A204.1 (cell line): ENCODE results near the gene MYEOV.

Experiments used
- FAIRE-seq: peaks from 2 replicates; lab custom pipeline; 2012; peaks lifted over from hg19 to GRCh38; lab: Jason Lieb, UNC

Gene MYEOV

DNA sequence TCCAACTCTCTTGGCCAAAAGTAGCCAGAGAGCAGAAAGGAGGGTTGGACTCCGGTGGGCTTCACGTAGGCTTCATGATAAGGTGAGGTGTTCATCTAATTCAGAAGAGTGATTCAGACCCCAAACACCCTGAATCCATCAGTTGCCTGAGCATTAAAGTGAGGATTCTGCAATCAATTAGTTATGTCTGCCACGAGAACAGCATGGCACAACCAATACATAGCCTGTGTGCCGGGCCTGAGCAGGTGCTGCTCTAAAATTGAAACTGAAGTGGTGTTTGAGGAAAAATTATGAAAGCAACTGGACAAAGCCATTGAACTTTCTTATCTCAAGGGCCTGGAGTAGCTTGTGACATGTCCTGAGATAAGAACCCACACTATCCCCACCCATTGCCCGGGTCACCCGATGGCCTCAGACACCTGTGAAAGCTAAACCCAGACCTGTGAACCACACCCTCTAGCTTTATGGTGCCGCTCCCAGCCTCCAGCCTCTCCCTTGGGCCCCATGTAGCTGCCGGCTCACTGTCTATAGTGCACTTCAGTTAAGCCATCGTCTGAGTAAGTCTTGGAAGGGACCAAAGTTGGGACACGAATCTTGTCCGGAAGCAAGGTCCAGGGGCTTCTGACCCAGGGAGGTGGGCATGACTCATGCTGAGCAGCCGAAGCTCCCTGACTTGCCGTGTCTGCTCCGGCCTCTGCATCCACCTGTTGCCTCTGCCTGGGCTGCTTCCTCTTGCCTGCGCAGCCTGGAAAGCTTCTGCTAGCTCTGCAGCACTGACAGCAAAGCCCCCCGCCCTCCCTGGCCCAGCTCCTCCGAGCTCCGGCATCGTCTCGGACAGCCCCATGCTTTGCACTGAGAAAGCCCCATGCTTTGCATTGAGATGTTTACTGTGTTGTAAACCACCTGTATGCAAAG is 5.7 kb upstream of the MYEOV start:
- no peak for FAIRE-seq

DNA sequence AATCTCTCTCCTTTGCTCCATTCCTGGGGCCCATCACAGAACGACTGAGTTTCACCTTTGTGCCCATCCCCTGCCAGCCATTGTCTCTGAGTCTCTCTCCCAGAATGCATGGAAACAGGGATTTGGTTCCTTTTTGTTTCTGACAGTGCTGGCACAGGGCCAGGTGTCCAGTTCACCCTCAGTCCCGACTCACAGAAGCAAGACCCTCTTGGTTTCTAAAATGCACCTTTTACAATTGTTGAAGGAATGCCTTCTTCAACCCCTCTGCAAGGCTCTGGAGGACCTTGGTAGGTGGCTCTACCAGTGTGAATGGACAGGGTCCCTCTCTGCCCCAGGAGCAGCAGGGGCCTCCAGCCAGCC is 5.1 kb upstream of the MYEOV start:
- no peak for FAIRE-seq

DNA sequence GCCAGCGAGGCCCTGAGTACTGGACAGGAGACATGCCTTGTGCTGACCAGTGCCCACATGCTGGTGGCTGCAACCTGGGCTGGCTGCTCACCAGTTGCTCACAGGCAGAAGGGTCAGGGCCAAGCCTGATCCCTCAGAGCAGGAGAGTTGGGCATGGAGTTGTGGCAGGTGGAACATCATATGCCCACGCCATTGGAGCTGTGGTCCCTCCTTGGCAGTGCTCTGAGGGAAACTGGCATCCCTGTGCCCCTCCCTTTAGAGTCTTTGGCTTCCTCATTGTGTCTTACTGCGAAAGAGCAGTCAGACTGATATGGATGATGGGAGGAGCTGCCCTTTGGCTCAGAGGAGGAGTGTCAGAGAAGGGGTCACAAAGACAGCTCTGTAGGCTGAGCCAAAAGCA is 3.1 kb upstream of the MYEOV start:
- FAIRE-seq = no peak

DNA sequence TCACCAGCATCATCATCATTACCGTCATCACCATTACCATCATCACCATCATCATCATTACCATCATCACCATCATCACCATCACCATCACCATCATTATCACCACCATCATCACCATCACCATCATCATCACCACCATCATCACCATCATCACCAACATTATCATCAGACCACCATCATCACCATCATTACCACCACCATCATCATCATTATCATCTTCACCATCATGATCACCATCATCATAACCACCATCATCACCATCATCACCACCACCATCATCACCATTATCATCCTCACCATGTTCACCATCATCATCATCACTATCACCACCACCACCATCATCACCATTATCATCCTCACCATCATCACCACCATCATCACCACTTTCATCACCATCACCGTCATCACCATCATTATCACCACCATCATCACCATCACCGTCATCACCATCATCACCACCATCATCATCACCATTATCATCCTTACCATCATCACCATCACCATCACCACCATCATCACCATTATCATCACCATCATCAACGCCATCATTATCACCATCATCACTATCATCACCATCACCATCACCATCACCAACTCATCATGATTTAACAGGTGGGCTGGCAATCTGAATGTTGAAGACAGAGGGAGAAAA is 2.4 kb upstream of the MYEOV start:
- FAIRE-seq = no peak

DNA sequence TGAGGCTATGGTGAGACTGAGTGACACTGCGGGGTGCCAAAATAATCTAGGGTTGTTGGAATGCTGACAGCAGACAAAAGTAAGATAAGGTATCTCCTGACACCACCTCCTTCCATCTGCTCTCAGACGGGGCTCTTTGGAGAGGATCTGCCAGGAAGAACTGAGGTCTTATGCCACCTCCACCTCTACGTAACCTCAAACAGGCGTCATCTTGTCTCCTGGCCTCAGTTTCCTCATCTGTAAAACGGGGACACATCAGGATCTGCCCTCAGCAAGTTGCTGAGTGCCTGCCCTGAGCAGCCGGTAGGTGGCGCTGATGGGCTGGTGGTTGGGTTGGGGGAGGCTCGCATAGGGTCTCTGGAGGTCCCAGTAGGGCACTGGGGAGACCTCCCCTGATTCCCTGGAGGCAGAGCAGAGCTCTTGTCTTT is 1.7 kb upstream of the MYEOV start:
- FAIRE-seq = no peak

DNA sequence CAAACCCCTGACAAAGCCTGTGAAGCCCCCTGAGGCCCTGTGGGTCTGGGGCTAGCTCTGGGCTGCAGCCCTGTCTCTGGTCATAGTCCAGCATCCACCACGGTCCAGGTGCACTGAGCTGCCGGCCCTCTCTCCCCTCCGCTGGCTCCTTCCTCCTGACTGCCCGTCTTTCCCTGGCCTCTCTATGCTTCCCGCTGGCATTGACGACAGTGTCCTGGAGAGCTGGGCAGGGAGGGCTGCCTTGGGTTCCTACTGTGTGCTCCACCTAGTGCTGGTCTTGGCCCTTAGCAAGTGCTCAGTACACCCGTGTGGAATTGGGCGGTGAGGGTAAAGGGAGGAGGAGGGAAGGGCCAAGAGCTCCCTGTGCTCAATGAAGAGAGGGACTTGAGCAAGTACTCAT is 868 bp upstream of the MYEOV start:
- no peak for FAIRE-seq

DNA sequence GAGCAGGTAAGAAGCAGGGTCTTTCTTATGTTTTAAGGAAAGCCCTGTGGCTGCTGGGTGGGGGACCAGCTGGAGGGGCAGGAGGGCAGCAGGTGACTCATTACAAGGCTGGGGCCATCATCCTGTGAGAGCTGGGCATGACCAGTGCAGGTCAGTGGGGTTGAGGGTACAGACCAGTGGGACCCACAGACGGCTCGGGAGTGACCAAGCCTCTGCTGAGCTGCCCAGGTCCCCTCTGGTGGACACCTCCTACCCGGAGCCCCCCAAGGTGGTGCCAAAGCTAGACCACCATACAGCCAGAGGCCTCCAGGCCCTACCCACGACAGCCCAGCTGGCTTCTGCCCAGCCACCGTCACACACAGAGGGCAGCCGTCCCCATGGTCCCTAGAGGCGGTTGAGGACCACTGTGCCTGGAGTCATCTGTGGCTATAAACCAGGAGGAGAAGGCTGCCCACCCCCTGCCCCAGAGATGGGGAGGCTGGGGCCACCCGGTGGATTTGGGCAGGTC is 670 bp downstream of the MYEOV start:
- FAIRE-seq = no peak

DNA sequence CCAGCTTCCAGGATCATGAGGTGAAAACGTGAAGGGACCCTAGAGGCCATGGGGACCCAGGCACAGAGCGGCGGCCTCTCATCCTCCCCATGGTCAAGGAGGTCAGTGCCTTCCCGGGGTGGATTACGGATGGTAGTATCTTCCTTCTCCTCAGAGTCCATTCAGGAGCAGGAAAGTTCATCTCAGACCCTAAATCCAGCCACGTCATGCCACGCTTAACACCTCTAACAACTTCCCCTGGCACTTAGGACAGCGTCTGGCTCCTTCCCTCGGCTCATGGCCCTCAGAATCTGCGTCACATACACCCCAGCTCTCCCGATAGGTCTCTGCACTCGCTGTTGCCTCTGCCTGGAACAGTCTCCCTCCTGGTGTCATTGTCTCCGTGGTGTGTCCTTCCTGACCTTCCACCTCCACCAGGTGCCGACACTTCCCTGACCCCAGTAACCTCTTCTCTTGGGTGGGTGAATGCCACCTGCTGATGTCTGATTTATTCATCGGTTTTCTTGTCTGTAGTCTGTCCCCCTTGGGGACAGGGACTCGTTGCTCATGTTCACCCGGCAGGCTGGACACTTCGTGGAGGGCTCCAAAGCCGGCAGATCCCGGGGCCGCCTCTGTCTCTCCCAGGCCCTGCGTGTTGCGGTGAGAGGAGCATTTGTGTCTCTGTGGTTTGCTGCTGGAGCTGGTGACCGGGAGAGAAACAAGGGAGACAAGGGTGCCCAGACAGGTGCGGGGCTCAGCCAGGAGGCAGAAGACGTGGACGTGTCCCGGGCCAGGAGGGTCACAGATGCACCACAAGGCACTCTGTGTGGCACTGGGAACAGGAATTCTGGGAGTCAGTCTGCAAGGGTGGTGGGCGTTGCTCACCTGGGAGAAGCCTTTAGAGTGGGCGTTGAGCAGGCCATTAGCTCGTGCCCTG is 1.4 kb downstream of the MYEOV start:
- FAIRE-seq = no peak

DNA sequence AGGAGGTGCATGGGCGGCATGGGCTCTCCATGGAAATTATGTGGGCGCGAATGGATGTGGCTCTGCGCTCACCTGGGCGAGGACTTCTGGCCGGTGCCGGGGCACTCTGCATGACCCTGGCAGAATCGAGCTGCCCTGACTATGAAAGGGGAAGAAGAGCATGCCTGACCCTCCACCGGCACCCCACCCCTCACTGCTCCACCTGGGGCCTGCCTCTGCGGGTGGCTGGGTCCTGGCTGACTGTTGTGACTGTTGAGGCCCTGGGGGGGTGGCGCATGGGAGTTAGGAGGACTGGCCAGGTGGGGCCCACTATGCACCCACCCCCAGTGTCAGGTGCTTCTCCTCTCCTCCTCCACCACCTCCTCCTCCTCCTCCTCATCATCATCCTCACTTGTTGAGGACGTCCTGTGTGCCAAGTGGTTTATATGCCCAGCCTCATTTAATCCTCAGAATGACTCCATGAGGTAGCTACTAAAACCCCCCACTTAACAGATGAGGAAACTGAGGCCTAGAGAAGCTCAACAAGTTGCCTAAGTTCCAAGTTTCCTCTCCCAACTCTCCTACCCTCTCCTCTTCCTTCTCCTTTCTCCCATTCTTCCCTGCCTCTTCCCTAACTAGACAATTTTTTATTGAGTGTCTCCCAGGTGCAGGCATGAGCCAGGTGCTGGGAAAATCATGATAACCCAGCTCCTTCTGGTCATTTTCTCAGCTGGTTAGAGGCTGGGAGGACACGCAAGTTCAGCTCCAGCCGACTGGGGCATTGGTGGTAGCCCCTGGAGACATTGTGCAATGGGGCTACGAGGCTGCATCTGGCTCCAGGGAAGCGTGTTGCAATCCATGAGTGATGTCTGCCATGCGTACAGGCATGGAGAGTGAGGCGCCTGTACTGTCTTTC is 2.3 kb downstream of the MYEOV start:
- FAIRE-seq = no peak

DNA sequence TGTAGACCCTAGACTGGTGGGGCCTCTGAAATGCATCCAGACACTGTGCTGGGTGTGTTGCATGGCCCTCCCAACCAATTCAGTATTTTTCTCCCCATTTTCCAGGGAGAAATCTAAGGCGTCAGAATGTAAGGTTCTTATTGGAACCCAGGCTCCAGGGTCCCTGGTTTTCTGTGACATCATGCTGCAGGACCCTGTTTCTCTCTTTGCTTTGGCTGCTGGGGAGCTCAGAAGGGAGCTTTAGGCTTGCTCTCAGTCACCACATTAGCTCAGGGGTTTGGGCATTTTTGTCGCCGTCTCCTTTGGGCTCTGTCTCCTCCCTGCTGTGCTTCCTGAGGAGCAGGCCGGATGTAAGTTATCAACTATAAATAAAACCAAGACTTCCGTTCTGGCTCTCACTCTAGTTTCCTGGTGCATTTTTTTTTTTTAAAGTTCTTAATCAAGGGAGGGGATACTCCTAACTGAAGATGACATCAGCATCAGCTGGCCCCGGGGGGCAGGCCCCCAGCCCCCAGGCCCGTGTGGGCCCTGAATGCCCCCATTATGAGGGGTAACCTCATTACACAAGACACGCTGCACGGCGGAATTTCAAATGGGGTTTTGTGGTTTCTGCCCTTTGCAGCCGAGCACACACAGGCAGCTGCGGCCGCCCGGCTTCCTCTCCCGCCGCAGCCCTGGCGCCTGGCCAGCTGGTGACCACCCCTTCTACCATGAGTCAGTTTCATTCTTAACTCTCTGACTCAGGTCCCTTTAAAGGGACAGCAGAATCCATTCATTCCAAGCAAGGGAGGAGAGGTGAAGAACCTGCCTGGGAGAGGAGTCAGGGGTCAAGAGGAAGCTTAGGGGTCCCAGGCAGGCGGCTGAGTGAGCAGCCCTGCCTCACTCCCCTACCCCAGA is 3.2 kb downstream of the MYEOV start:
- no peak for FAIRE-seq

DNA sequence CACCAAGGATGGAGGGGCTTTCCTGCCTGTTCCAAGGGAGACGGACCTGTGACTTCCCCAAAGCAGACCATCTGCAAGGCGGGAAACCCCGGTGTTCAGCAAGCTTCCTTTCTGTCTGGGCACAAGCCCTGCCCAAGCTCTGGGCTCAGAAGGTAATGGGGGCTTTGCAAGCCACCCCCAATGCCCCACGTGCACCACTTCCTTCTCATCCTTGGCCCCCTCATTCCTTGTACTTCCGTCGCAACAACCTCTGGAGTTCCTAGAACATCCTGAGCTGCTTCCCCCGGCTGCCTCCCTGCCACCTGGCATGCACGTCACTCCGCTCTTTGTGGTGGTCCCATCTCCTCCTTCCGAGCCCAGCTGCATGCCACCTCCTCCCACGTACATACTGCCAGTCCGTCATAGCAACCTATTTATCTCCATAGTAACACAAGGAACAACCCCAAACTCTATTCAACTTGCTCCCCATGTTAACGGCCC is 3.9 kb downstream of the MYEOV start:
- FAIRE-seq = no peak

DNA sequence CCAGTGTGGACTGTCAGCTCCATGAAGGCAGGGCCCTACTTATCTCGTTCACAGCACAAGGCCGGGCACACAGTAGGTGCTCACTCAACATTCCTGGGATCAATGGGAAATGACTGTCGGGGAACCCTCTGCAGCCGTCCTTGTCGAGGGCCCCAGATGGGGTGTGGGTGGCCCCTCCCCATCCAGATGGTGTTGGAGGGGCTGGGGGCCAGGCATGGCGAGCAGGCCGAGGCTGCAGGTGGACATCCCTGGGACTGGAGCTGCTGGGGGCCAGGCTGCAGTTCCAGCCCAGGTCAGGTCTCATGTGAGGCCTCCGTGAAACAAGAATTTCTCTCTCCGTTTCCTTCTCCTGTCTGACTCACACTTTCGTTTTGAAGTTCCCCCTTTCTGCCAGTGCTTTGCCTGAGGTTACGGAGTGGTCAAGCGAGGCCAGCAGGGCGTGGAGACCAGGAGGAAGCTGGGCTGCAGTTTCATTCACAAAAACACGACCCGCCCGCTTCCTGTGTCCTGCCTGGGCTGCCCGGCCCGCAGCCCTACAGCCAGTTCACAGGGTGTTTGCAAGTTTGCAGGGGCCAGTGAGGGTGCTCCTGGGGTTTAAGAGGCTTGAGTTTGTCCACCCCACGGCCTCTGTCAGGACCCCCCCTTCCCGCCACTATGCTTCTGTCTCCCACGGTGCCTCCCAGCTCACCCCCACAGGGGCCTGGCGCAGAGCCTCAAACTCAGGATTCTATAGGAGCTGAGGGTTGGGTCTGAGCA is 4.5 kb downstream of the MYEOV start:
- FAIRE-seq = no peak

DNA sequence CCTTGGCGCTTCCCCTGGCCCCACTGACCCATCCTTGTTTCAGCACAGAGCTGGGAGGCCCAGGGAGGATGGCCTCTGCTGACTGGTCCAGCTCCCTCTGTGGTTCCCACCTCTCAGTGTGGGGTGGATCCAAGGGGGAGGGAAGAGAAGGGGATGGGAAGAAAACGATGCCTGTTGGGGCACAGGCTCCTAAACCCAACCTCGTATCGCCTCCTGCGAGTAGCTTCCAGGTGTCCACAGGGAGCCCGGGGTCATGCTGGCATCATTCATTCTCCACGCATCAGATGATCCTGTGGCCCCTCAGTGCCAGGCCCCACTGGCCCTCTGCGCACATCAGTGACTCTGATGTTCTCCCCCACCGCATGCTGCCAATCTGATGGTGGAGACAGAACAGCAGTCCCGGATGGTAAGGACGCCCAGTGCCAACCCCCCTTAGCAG is 5.1 kb downstream of the MYEOV start:
- FAIRE-seq = no peak

DNA sequence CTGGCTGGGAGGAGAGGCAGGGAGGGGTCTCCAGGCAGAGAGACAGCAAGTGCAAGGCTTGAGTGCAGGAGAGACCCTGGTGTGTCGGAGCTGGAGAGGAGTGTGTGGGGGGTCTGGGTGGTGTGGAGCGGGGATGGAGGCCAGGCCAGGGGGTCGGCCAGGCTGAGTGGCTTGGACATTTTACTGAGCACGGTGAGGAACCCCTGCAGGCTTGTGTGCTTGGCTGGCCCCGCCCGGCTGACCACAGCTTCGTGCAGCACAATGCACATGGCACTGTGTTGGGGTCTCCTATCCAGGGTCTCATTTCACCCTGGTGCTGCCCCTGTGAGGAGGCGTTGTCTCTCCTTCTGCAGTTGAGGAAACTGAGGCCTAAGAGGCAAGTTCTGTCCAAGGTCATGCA is 5.6 kb downstream of the MYEOV start:
- no peak for FAIRE-seq

DNA sequence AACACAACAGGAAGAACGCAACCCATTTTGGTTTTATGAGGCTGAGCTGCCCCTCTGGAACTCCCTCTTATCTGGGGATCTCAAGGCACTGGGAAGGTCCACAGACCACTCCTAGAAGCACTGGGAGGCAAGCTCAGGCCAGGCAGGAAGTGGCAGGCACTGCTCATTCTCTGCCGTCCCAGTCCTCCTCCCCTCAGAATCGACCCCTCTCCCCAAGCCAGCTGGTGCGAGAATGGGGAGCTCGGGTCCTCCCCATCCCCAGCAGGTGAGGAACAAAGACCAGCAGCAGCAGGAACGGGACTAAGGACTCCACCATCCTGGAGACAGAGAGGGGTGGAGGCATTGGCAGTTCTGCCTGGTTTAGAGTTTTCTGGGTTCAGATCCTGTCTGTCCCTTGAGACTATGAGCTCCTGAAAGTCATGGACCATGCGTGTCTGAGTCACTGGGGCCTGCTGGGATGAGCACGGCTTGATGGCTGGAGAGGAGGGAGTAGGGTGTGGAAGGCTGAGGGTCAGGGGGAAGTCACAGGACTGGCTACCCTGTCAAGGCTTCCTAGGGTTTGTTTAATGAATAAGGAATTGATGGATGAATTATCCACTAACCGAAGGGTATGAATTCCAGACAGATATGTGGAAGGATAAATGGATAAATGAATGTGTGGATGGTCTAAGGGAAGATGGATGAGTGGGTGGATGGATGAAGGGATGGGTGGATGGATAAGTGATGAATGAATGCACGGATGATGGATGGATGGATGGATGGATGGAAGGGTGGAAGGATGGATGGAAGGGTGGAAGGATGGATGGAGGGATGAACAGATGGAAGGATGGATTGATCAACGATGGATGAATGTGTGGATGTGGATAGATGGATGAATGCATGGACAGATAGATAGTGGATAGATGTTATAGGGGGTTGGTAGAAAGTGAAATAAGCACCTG is 6.4 kb downstream of the MYEOV start:
- no peak for FAIRE-seq

DNA sequence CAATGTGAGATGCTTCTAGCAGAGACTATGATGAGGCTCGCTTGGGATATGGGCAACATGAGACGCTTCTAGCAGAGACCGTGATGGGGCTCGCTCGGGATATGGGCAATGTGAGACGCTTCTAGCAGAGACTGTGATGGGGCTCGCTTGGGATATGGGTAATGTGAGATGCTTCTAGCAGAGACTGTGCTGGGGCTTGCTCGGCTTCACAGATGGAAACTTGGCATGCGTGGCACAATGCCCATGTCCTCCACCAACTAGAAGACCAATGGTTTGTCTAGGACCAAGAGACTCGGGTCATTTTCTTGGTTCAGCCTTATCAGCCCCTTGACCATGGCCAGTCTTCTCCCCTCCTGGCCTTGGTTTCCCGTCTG is 7.1 kb downstream of the MYEOV start:
- FAIRE-seq = no peak

DNA sequence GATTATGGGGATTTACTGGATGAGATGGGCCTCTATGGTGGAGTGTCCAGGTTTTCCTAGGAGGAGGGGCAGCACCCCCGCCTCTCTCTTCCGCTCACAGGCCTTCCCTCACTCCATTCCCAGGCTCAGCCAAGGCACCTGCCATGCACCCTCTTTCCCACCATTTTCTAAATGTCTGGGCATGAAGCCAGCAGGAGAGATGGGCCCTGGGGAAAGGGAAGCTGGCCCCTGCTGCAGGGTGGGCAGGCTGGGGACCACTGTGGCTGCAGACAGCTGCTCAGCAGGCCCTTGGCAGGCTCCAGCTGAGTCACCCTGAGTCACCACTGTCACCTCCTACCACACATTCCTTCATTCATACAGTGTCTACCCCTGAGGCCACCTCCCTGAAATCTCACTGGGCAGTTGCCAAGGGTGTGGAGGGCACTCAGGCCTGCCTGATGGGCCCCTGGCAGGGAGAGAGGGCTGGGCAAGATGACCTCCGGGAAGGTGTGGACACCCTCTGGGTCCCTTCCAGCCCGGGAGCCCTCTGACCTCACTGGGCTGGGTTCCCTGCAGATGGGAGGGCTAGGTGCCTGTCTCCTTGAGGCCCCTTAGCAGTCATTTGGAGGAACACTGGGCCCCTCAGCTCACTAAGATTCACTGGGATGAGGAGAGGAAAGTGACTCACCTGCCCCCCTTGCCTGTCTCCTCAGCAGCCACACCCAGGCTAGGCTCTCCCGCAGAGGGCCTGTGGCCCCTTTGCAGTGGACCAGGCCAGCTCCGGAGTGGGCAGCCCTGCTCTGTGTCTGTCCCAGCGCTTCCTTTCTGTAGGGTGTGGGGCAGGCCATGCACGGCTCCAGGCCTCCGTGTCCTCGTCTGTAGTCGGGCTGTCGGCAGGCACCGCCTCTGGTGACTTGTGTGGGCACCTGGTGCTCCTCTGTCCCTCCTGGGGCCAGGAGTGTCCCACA is 7.8 kb downstream of the MYEOV start:
- no peak for FAIRE-seq
